ENCODE results near the gene OR13J1.

Gene OR13J1

GRCh38 chr9:35829764-35830096, 40.5 kb downstream of the OR13J1 start:
- no peak for DNase-seq

- peak; percentile 87 for DNase-seq
These were observed 41.0 kb downstream of the OR13J1 start, which contains the start of gene TMEM8B for GRCh38 chr9:35829084-35829763. TMEM8B (plus strand) TSS chr9:35829228; CDS start chr9:35829448, 220 bp downstream.

- DNase-seq: no peak
These were observed 41.5 kb downstream of the OR13J1 start, which contains the start of gene FAM221B for GRCh38 chr9:35828716-35829083. FAM221B (minus strand) TSS chr9:35828732; CDS start chr9:35826161, 2,571 bp downstream.

- no peak for DNase-seq
These were observed 42.7 kb downstream of the OR13J1 start for GRCh38 chr9:35827486-35827885.

GRCh38 chr9:35826071-35826701, 44.0 kb downstream of the OR13J1 start:
- DNase-seq: peak; percentile 7

- DNase-seq: no peak
These were observed 47.3 kb downstream of the OR13J1 start for GRCh38 chr9:35822926-35823325.

GRCh38 chr9:35820076-35820475, 50.1 kb downstream of the OR13J1 start:
- no peak for DNase-seq
